GM18511 (cell line): ENCODE measurements around the gene SOX18.

Experiments
- ATAC-seq: cut with Tn5 transposase; IDR thresholded peaks from one replicate; pipeline ENCODE4 v1.9.1; 2021; ENCODE audit warnings: mild to moderate bottlenecking, moderate library complexity; ENCODE audit not compliant: unreplicated experiment

The SOX18 gene

GRCh38 chr20:64069209-64069613 is 19.8 kb upstream of the SOX18 start:
- no peak for ATAC-seq

- ATAC-seq, result no peak
Observed at GRCh38 chr20:64068386-64069208, 19.2 kb upstream of the SOX18 start.

- ATAC-seq, result no peak
Observed at GRCh38 chr20:64067733-64068307, 18.4 kb upstream of the SOX18 start.

- no peak for ATAC-seq
Observed at GRCh38 chr20:64067005-64067632, 17.7 kb upstream of the SOX18 start.

- ATAC-seq, result peak; percentile 59
Observed at GRCh38 chr20:64065974-64066343, 16.5 kb upstream of the SOX18 start.

GRCh38 chr20:64065062-64065973 is 15.9 kb upstream of the SOX18 start:
- no peak for ATAC-seq

GRCh38 chr20:64064145-64064698 is 14.8 kb upstream of the SOX18 start:
- no peak for ATAC-seq

- no peak for ATAC-seq
Observed at GRCh38 chr20:64063389-64064144, 14.1 kb upstream of the SOX18 start.

GRCh38 chr20:64062596-64063388 is 13.4 kb upstream of the SOX18 start, which contains the start of gene TCEA2:
Gene TCEA2 (plus strand): TSS chr20:64063198. CDS start chr20:64063313, 115 bp downstream.
- peak; percentile 76 for ATAC-seq

GRCh38 chr20:64062276-64062595 is 12.8 kb upstream of the SOX18 start:
- no peak for ATAC-seq

- ATAC-seq, result no peak
Observed at GRCh38 chr20:64058536-64058935, 9.1 kb upstream of the SOX18 start.

- ATAC-seq, result no peak
Observed at GRCh38 chr20:64057628-64058498, 8.4 kb upstream of the SOX18 start.

- no peak for ATAC-seq
Observed at GRCh38 chr20:64056889-64057627, 7.6 kb upstream of the SOX18 start.

GRCh38 chr20:64056639-64056888 is 7.1 kb upstream of the SOX18 start:
- no peak for ATAC-seq

- no peak for ATAC-seq
Observed at GRCh38 chr20:64055893-64056638, 6.6 kb upstream of the SOX18 start.

GRCh38 chr20:64055396-64055892 is 6.0 kb upstream of the SOX18 start:
- ATAC-seq, result no peak
